Thyroid gland (tissue), 4 donors: Measurements from ENCODE around the gene C9orf50. TPM values are rescaled to one million over a fixed set of nuclear protein-coding genes. Genes with fewer than 3 reads are reported as not detected.

Source experiments
- DNase-seq, 2 donors: peaks; one replicate each; pipeline ENCODE4 v3.0.0-alpha.2; 2019
- H3K27ac ChIP-seq, 3 donors: fragments of 200-600 bp; sonication (generic); 1 replicate in 2 of 3; 2 replicates in 1 of 3; pipeline ENCODE4 v1.5.1; 2016 to 2019; ENCODE audit warnings: mild to moderate bottlenecking in 1 of 3, moderate library complexity in 1 of 3
- H3K27me3 ChIP-seq: fragments of 200-600 bp; sonication (generic); one replicate; pipeline ENCODE4 v1.5.1; 2019
- H3K36me3 ChIP-seq, 2 donors: fragments of 200-600 bp; sonication (generic); one replicate each; pipeline ENCODE4 v1.5.1; 2016 to 2019
- H3K4me1 ChIP-seq, 2 donors: fragments of 200-600 bp; sonication (generic); one replicate each; pipeline ENCODE4 v1.5.1; 2017 to 2019
- H3K4me3 ChIP-seq, 3 donors: fragments of 200-600 bp; sonication (generic); replicated peaks in 1 of 3; 1 replicate in 2 of 3; 2 replicates in 1 of 3; pipeline ENCODE4 v1.5.1; 2016; ENCODE audit warnings: mild to moderate bottlenecking in 1 of 3
- H3K9me3 ChIP-seq: fragments of 200-600 bp; sonication (generic); one replicate; pipeline ENCODE4 v1.5.1; 2017
- POLR2A ChIP-seq, 2 donors: fragments of 450-650 bp; IDR thresholded peaks; one replicate each; pipeline ENCODE4 v1.6.1; 2017; ENCODE audit warnings: antibody characterized with exemption in 2 of 2, mild to moderate bottlenecking in 2 of 2, moderate library complexity in 1 of 2
- WGBS, 2 donors: methylation state at CpG; one replicate each; pipeline ENCODE4 v1.1.5; 2017; 5-methylcytosine and 5-hydroxymethylcytosine counted together
- intact Hi-C: fragments of 100-400 bp; cut with DNase I; formaldehyde crosslinking; loops from one replicate; pipeline ENCODE4 v1.15.1; 2023
- total RNA-seq, 4 donors: library from RNA; depleted of rRNA; stranded (reverse); fragments of >200 nt; gene quantifications; one replicate each; pipeline ENCODE4 v1.2.3, GENCODE V29; 2016
- TF ChIP-seq, protein P1 (sequence below), 6 experiments: fragments of 200-600 bp in 3 of 6; fragments of 450-650 bp in 3 of 6; sonication (generic) in 3 of 6; IDR thresholded peaks; one replicate each; pipeline ENCODE4 v1.5.1; 2016 to 2019; ENCODE audit warnings: antibody characterized with exemption in 6 of 6, mild to moderate bottlenecking in 2 of 6, inconsistent platforms in 1 of 6, moderate library complexity in 1 of 6

The C9orf50 gene
- total RNA-seq, 4 donors from 2014 or later = not detected

DNA sequence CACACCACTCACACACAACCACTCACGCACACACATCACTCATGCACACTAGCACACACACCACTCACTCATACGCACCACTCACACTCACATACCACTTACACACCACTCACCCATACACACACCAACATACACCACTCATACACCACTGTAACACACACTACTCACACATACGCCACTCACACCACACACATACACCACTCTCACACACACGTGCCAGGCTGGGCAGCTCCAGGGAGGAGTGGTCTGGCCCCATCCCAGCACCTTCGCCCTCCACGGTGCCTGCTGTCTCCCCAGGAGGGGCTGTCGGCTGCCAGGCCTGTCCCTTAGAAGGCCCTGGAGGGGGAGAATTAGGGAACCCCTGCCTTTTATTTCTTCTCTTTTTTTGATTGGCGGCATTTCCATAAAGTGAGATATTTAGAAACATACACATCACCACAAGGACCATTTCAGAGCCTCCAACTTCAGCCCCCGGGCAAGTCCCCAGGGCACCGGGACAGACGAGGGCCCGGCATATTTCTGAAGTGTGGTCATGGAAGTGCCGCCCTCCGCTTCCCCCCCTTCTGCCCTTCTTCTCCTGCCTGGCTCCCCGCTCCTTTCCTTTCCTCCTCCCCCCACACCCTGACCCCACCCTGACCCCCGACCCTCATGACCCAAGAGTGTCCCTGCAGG lies 27.3 kb upstream of the C9orf50 start:
- H3K27me3 ChIP-seq = no peaks in the 10 kb centered on the region
- no peak for DNase-seq
- no peaks in the 10 kb centered on the region for H3K4me1 ChIP-seq
- no peak overlapping the region for H3K27ac ChIP-seq
- TF ChIP-seq POLR2A (IDR thresholded peaks at IDR 0.05) = no peak
- TF ChIP-seq, protein P1, sequence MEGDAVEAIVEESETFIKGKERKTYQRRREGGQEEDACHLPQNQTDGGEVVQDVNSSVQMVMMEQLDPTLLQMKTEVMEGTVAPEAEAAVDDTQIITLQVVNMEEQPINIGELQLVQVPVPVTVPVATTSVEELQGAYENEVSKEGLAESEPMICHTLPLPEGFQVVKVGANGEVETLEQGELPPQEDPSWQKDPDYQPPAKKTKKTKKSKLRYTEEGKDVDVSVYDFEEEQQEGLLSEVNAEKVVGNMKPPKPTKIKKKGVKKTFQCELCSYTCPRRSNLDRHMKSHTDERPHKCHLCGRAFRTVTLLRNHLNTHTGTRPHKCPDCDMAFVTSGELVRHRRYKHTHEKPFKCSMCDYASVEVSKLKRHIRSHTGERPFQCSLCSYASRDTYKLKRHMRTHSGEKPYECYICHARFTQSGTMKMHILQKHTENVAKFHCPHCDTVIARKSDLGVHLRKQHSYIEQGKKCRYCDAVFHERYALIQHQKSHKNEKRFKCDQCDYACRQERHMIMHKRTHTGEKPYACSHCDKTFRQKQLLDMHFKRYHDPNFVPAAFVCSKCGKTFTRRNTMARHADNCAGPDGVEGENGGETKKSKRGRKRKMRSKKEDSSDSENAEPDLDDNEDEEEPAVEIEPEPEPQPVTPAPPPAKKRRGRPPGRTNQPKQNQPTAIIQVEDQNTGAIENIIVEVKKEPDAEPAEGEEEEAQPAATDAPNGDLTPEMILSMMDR (IDR thresholded peaks at IDR 0.05) = no peak
- WGBS, 2 donors = 62 to 66% methylated on average over 16 of the region's 16 CpGs
- H3K36me3 ChIP-seq = no peaks in the 10 kb centered on the region
- no peak overlapping the region for H3K4me3 ChIP-seq
- intact Hi-C loops = loop anchor here (5.0 to 10.0 kb wide), 2 partner anchors 87 to 139 kb away; no protein-coding TSS in a partner anchor
- no peaks in the 10 kb centered on the region for H3K9me3 ChIP-seq

- intact Hi-C loops = loop anchor here (5.0 to 10.0 kb wide), 2 partner anchors 87 to 140 kb away; no protein-coding TSS in a partner anchor
- WGBS, 2 donors = 86 to 88% methylated on average over 10 of the region's 10 CpGs
- Histone ChIP-seq H3K27me3 (no peaks in the 10 kb centered on the region), H3K4me1 (no peaks in the 10 kb centered on the region), H3K36me3 (no peaks in the 10 kb centered on the region), H3K27ac (no peak overlapping the region), H3K4me3 (no peak overlapping the region), H3K9me3 (no peaks in the 10 kb centered on the region)
- DNase-seq = no peak
- no peak for TF ChIP-seq POLR2A (IDR thresholded peaks at IDR 0.05)
- TF ChIP-seq, protein P1 (IDR thresholded peaks at IDR 0.05) = no peak
These were observed 26.7 kb upstream of the C9orf50 start for GRCh38 chr9:129647635-129648034.

DNA sequence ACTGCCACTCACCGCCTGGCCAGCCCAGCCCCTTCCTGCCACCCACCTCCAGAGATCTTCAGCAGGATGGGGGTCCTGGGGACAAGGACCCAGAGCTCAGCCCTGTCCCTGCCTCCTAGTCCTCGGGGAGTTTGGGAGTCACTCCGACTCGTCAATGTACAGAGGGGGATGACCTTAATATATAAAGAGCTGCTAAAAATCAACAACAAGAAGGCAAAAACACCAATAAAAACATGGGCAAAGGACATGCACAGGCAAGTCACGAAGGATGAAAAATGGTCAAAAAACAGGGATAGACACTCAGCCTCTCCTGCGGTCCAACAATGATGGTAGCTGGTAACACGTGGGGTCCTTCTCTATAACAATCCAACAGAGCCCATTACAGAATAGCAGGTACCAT lies 25.8 kb upstream of the C9orf50 start:
- no peak for DNase-seq
- Histone ChIP-seq H3K36me3 (no peaks in the 10 kb centered on the region), H3K27ac (no peak overlapping the region), H3K9me3 (no peaks in the 10 kb centered on the region), H3K27me3 (no peaks in the 10 kb centered on the region), H3K4me3 (no peak overlapping the region), H3K4me1 (no peaks in the 10 kb centered on the region)
- WGBS, 2 donors = 93 to 95% methylated on average over 7 of the region's 7 CpGs
- intact Hi-C loops = loop anchor here (5.0 to 10.0 kb wide), 2 partner anchors 88 to 141 kb away; no protein-coding TSS in a partner anchor
- TF ChIP-seq POLR2A (IDR thresholded peaks at IDR 0.05) = no peak
- TF ChIP-seq, protein P1 (IDR thresholded peaks at IDR 0.05) = no peak

DNA sequence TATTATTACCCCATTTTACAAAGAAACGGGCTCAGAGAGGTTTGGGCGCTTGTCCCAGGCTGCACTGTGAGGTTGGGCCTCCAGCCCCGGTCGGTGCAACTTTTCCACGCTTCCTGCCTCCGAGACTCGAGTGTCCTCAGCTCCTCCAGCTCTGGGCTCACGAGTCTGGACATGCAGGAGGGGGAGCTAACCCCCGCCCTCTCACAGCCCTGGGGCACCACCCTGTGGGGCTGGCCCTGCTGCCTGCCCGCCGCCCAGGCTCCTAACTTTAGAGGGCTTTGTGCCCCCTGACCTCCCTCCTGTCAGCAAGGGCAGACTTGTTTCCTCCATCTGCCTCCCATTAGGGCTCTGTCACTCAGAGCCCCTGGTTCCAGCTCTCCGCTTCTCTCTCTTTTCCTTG lies 25.4 kb upstream of the C9orf50 start:
- Histone ChIP-seq H3K36me3 (no peaks in the 10 kb centered on the region), H3K4me3 (no peak overlapping the region), H3K27ac (no peak overlapping the region), H3K9me3 (no peaks in the 10 kb centered on the region), H3K4me1 (peaks cover 2 to 3% of the 10 kb centered on the region in 2 donors), H3K27me3 (no peaks in the 10 kb centered on the region)
- 67 to 72% methylated on average over 10 to 12 of the region's 12 CpGs for whole genome bisulfite sequencing, 2 donors
- no peak for DNase-seq
- intact Hi-C loops = loop anchor here (5.0 to 10.0 kb wide), 2 partner anchors 89 to 141 kb away; no protein-coding TSS in a partner anchor
- TF ChIP-seq POLR2A (IDR thresholded peaks at IDR 0.05) = no peak
- TF ChIP-seq, protein P1 (IDR thresholded peaks at IDR 0.05) = no peak

DNA sequence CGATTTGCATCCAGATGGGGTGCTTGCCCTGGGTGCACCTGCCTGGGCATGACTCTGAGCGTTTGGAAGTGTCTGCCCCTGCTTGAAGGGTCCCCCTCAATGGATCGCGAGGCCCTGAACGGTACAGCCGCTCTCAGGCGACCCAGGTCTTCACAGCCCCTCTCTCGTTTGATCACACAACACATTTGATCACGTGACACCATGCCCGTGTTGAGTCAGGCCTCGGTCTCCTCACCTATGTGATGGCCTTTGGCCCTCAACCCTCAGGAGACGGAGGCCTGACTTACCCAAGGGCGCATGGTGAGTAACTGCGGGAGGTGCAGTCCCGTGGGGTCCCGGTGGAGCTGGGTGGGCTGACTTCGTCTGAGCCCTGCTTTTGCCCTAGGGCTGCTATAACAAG lies 24.0 kb upstream of the C9orf50 start:
- intact Hi-C loops = loop anchor here (5.0 to 10.0 kb wide), 2 partner anchors 90 to 142 kb away; no protein-coding TSS in a partner anchor
- 70 to 74% methylated on average over 11 to 17 of the region's 17 CpGs for WGBS, 2 donors
- H3K4me1 ChIP-seq = peaks cover 15 to 16% of the 10 kb centered on the region in 2 donors
- no peaks in the 10 kb centered on the region for H3K36me3 ChIP-seq
- no peak overlapping the region for H3K4me3 ChIP-seq
- DNase-seq = no peak
- no peak for TF ChIP-seq POLR2A (IDR thresholded peaks at IDR 0.05)
- TF ChIP-seq, protein P1 (IDR thresholded peaks at IDR 0.05) = no peak
- H3K9me3 ChIP-seq = no peaks in the 10 kb centered on the region
- no peaks in the 10 kb centered on the region for H3K27me3 ChIP-seq
- H3K27ac ChIP-seq = no peak overlapping the region
